VCaP (cell line): ENCODE data around the gene ZNF580.

Experiments used
- H3K27ac ChIP-seq: fragments of 450-650 bp; 2 replicates; pipeline ENCODE4 v1.5.1; 2017
- CTCF ChIP-seq: fragments of 450-650 bp; conservative IDR thresholded peaks from 2 replicates; pipeline ENCODE4 v1.5.1; 2017; ENCODE audit warnings: mild to moderate bottlenecking, moderate library complexity

Gene ZNF580

DNA sequence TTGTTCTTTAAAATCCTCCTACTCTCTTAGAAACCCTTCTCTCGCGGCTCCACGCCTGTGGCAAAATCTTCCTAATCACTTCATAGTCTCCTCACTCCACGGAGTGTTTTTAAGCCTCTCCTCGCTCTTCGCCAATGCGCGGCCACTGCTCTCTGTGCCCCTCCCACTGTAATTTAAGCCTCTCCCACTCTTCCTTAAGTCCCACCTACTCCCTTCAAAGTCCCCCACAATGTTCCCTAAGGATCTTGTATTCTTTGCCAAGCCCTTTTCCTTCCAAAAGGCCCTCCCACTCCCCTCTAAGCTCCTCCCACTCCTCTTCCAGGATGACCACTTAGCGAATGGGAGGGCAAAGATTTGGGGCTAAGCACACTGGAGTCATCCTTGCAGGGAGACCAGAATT, 42.8 kb upstream of the ZNF580 start:
- H3K27ac ChIP-seq = peak overlapping the region; percentile 99; the same call in 1 of the 2 replicates
- no peak for TF ChIP-seq CTCF

DNA sequence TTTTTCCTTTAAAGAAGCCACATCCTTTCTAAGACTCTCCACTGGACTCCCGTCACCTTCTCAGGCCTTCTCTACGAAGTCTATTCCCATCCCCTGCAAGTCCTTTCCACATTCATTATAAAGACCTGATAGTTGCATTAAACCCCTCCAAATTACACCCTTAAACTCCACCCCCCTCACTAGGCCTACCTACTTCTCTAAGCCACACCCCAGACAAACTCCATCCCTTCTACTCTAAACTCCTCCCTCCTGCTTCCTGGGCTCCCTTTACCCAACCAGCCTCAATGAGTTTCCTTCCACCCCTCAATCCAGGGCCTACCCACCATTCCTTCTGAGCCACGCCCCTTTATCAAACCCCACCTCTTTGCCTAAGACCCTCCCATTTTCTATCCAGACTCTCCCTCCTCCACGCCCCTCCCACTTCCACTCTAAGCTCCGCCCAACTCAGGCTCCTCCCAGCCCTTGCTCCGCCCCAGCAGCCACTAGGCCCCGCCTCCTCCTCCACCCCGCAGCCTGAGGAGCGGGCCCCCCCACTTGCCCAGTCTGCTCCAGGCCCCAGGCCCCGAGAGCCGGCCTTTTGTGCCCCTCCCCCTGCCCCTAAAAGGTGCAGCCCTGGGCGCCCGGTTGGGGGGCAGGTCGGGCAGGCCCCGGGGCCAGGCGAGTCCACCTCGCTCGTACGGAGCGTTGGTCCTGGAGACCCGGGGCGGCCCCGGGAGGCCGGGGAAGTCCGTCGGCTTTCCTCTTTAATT, 41.9 kb upstream of the ZNF580 start:
- peak overlapping the region; percentile 99 for H3K27ac ChIP-seq
- TF ChIP-seq CTCF = no peak

DNA sequence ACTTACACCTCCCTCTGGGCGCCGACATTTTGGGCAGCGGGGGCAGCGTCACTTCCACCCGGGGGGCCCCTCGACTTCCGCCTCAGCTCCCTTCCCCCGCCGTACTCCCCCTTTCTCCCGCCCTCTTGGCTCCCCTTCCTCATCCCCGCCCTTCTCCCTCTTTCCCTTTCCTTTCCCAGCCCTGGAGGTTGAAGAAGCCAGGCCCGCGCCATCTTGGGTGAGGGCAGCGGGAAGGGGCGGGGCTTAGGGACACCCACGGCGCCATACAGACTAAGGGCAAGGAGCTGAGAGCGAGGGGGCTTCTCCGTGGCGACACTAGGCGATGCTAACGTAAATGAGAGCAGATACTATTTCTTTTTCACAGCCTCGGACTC, 41.3 kb upstream of the ZNF580 start, which contains the start of gene FIZ1:
TSS of gene FIZ1 (minus strand) at position 50 of the 374 bp plus-strand sequence. CDS start 1,652 bp downstream, outside the sequence.
- peak within 1 kb of the TSS; percentile 99 for H3K27ac ChIP-seq
- no peak for TF ChIP-seq CTCF

DNA sequence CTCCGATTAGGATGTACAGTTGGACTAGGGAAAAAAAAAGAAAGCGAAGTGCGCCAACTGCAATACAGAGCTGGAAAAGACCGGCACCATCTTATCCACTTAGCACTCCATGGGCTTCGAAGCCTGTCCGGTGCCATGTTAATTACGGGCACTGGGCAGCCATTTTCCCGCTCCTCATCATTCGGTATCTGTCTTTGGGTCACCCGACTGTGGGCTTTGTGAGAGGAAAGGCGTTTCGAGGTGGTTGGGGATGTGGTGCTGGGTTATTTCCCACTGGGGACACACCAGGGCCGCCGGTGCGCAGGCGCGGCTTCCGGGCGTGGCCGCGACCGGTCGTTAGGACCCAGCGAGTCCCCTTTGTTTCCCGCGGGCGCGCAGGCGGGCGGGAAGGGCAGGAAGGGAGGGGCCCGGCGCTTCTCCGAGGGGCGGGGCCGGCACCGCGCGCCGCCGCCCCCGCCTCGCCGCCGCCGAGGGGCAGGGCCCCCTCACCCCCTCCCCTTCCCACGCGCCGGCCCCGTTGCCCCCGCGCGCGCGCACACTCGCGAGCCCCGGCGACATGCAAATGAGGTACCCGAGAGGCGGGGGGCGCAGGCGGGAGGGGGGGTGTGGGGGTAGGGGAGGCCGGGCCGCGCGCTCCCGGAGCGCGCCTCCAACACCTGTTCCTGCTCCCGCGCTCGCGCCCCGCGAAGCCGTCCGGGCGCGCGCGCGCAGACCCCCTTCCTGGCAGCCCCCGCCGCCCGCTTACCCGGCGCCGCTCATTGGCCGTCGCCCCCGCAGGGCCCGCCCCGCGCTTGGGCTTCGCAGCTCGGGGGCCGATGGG, 40.8 kb upstream of the ZNF580 start, which contains the start of gene ZNF524:
TSS of gene ZNF524 (plus strand) at position 447 of the 820 bp plus-strand sequence. CDS start 1,825 bp downstream, outside the sequence.
- H3K27ac ChIP-seq = peak within 1 kb of the TSS; percentile 99
- no peak for TF ChIP-seq CTCF

DNA sequence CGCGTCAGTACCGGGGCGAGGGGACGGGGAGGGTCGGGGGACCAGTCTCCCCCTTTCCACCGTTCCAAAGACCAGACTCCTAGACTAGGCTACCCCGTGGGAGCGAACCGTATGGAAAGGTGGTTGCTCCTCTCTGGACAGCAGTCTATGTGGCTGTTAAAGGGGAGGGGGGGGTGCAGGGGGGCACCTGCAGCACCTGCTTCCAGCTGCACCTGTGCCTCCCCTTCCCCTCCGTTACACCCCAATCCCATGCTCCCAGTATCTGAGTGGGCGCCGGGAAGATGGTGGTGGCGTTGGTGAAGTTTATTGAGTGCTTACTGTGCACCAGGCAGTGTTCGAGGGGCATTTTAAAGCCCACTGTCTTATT, 40.2 kb upstream of the ZNF580 start:
- peak overlapping the region; percentile 99 for H3K27ac ChIP-seq
- TF ChIP-seq CTCF = no peak

DNA sequence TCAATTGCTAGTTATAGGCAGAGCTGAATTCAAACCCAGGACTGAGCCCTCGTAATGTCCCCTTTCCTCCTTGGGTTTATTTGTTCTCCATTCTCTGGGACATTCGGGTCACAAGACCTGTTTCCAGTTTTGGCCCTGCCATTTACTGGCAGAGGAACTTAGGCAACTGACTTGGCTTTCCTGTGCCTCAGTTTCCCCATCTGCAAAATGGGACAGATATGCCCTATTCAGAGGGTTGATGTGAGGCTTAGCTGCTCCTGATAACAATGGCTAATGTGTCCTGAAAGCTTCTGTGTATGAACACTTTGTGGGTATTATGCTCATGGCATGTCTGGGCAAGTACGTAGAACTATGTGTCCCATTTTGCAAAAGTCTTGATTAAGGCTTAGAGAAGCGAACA, 39.7 kb upstream of the ZNF580 start:
- peak overlapping the region; percentile 99 for H3K27ac ChIP-seq
- no peak for TF ChIP-seq CTCF
